K562 (cell line): Measurements from ENCODE around the gene FERMT3. TPM values are rescaled to one million over a fixed set of nuclear protein-coding genes. Genes with fewer than 3 reads are reported as not detected.

Experiments used
- BRF2 ChIP-seq: IDR thresholded peaks from 3 replicates; pipeline ENCODE4 v1.6.1; 2011; ENCODE audit warnings: borderline replicate concordance, mild to moderate bottlenecking; ENCODE audit not compliant: insufficient read length, insufficient read depth
- FOXK1 ChIP-seq: sonication (generic); formaldehyde crosslinking; IDR thresholded peaks from 2 replicates; pipeline ENCODE4 v1.8.0; 2022; ENCODE audit warnings: missing genetic modification reagents, mild to moderate bottlenecking, borderline replicate concordance
- HDAC2 ChIP-seq: fragments of 450-650 bp; IDR thresholded peaks from 2 replicates; pipeline ENCODE4 v1.6.1; 2016; ENCODE audit warnings: mild to moderate bottlenecking
- HNRNPUL1 ChIP-seq: fragments of 200-400 bp; formaldehyde crosslinking; IDR thresholded peaks from 2 replicates; pipeline ENCODE4 v1.6.1; 2017; ENCODE audit warnings: low read length
- NFATC3 ChIP-seq: fragments of 450-650 bp; IDR thresholded peaks from 2 replicates; pipeline ENCODE4 v1.6.1; 2017; ENCODE audit warnings: mild to moderate bottlenecking
- ZBTB40 ChIP-seq, 2 experiments: fragments of 450-650 bp in 1 of 2; sonication (generic) in 1 of 2; formaldehyde crosslinking in 1 of 2; IDR thresholded peaks; 2 replicates each; pipeline versions ENCODE4 v1.7.1 to v1.9.0; 2016 to 2022; ENCODE audit warnings: inconsistent platforms in 1 of 2, mild to moderate bottlenecking in 1 of 2, missing genetic modification reagents in 1 of 2
- ZNF449 ChIP-seq: fragments of 250-450 bp; sonication (Bioruptor Pico); IDR thresholded peaks from 2 replicates; pipeline ENCODE4 v1.8.0; 2022; ENCODE audit warnings: moderate library complexity, mild to moderate bottlenecking, inconsistent platforms
- ZNF561 ChIP-seq: fragments of 450-650 bp; formaldehyde crosslinking; conservative IDR thresholded peaks from 2 replicates; pipeline ENCODE4 v1.4.0; 2020; ENCODE audit warnings: mild to moderate bottlenecking, moderate library complexity
- polyA plus RNA-seq, 8 experiments: library from polyadenylated mRNA; depleted of rRNA in 4 of 8; stranded (reverse) in 5 of 8; unstranded in 3 of 8; fragments of >200 nt; fragmentation: Nextera tagmentation in 2 of 8; fragmentation: Illumina TruSeq in 1 of 8; extraction: Ambion mirVana in 2 of 8; extraction: Trizol in 1 of 8; gene quantifications; 2 replicates each; pipeline versions ENCODE4 v1.2.1 to v1.2.3, GENCODE V29; 2011 to 2014; ENCODE audit warnings: inconsistent platforms in 1 of 8, missing spikeins in 1 of 8
- total RNA-seq, 7 experiments: library from RNA; depleted of rRNA in 6 of 7; stranded (reverse); fragments of >200 nt in 6 of 7; fragmentation: Illumina TruSeq in 2 of 7; extraction: Trizol in 2 of 7; gene quantifications; 2 replicates each; pipeline versions ENCODE4 v1.2.1 to v1.2.3, GENCODE V29; 2011 to 2021; ENCODE audit warnings: low replicate concordance in 1 of 7
- TF ChIP-seq, protein P1 (sequence below): fragments of 450-650 bp; IDR thresholded peaks from 2 replicates; pipeline ENCODE4 v1.6.1; 2017; ENCODE audit warnings: antibody characterized with exemption, mild to moderate bottlenecking

FERMT3 gene
- total and polyA plus RNA-seq, 9 of the 15 experiments (the other 6 are each of a cell fraction or from before 2014, with no cell fraction given) = 3.2 to 275 (median 79.7) TPM

DNA sequence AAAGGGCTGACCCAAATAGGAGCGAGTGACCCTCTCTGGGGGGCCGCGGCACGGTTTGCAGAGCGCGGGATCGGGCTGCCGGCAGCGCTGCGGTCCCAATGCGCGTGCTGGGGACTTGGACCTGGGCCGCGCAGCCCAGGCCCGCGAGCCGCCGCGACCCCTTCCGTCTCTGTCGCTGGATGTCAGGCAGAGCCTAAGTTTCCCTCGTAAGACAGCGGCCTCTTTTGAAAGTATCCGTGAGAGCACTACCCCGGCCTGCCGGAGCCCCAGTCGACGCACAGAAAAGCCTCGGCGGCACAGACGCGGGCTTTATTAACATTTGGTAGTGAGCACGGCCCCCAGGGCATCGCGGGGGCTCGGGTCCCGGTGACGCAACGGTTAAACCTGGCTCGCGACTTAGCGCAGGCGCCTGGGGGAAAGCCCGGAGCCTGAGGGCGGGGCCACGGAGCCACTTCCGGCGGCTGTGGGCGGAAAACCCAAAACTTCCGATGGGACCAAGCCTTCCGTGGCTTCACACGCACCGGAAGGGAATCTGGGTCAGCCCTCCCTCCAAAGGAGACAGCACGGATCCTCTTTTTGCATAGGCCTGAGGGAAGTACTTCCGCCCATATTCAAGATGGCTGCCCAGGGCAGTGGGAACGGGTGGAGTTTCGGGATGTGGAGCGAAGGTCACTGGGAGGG is 63.2 kb downstream of the FERMT3 start (continued):
- TF ChIP-seq ZBTB40 (IDR thresholded peaks at IDR 0.05) (peak; percentile 100), ZBTB40 (CRISPR knock-in tag; IDR thresholded peaks at IDR 0.05) (no peak), HDAC2 (no peak), FOXK1 (CRISPR knock-in tag) (no peak; the same call in 1 of the 2 replicates), HNRNPUL1 (no peak), ZNF449 (CRISPR knock-in tag) (peak; percentile 57; the same call in 1 of the 2 replicates), NFATC3 (no peak), BRF2 (no peak), ZNF561 (CRISPR knock-in tag) (peak; percentile 76; the same call in 1 of the 2 replicates)
- TF ChIP-seq, protein P1, sequence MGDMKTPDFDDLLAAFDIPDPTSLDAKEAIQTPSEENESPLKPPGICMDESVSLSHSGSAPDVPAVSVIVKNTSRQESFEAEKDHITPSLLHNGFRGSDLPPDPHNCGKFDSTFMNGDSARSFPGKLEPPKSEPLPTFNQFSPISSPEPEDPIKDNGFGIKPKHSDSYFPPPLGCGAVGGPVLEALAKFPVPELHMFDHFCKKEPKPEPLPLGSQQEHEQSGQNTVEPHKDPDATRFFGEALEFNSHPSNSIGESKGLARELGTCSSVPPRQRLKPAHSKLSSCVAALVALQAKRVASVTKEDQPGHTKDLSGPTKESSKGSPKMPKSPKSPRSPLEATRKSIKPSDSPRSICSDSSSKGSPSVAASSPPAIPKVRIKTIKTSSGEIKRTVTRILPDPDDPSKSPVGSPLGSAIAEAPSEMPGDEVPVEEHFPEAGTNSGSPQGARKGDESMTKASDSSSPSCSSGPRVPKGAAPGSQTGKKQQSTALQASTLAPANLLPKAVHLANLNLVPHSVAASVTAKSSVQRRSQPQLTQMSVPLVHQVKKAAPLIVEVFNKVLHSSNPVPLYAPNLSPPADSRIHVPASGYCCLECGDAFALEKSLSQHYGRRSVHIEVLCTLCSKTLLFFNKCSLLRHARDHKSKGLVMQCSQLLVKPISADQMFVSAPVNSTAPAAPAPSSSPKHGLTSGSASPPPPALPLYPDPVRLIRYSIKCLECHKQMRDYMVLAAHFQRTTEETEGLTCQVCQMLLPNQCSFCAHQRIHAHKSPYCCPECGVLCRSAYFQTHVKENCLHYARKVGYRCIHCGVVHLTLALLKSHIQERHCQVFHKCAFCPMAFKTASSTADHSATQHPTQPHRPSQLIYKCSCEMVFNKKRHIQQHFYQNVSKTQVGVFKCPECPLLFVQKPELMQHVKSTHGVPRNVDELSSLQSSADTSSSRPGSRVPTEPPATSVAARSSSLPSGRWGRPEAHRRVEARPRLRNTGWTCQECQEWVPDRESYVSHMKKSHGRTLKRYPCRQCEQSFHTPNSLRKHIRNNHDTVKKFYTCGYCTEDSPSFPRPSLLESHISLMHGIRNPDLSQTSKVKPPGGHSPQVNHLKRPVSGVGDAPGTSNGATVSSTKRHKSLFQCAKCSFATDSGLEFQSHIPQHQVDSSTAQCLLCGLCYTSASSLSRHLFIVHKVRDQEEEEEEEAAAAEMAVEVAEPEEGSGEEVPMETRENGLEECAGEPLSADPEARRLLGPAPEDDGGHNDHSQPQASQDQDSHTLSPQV = peak; percentile 63; the same call in 1 of the 2 replicates
